Thymus (tissue), 11 donors: ENCODE measurements around the gene FBXO2. TPM values are rescaled to one million over a fixed set of nuclear protein-coding genes. Genes with fewer than 3 reads are reported as not detected.

ENCODE experiments used
- DNase-seq, 9 donors: peaks; one replicate each; pipeline ENCODE4 v3.0.0-alpha.2; 2013; ENCODE audit warnings: low spot score in 9 of 9, low read depth in 6 of 9, missing footprints in 1 of 9
- H3K27ac ChIP-seq, 2 donors: one replicate each; pipeline ENCODE4 v1.5.1; 2013; ENCODE audit warnings: control low read depth in 1 of 2, low read depth in 1 of 2, low read length in 1 of 2, mild to moderate bottlenecking in 1 of 2, moderate library complexity in 1 of 2
- H3K27me3 ChIP-seq, 2 donors: one replicate each; pipeline ENCODE4 v1.5.1; 2013; ENCODE audit warnings: low read length in 1 of 2; ENCODE audit not compliant: control insufficient read depth in 2 of 2, insufficient read depth in 1 of 2
- H3K36me3 ChIP-seq, 2 donors: one replicate each; pipeline ENCODE4 v1.5.1; 2013; ENCODE audit warnings: low read length in 1 of 2, mild to moderate bottlenecking in 1 of 2, moderate library complexity in 1 of 2; ENCODE audit not compliant: control insufficient read depth in 2 of 2, insufficient read depth in 2 of 2
- H3K4me1 ChIP-seq, 2 donors: one replicate each; pipeline ENCODE4 v1.5.1; 2013; ENCODE audit warnings: low read length in 2 of 2; ENCODE audit not compliant: control insufficient read depth in 2 of 2, insufficient read depth in 2 of 2
- H3K4me3 ChIP-seq, 2 donors: one replicate each; pipeline ENCODE4 v1.5.1; 2013; ENCODE audit warnings: low read length in 2 of 2, control low read depth in 1 of 2, mild to moderate bottlenecking in 1 of 2
- H3K9me3 ChIP-seq, 2 donors: one replicate each; pipeline ENCODE4 v1.5.1; 2013; ENCODE audit warnings: low read length in 1 of 2, mild to moderate bottlenecking in 1 of 2; ENCODE audit not compliant: control insufficient read depth in 2 of 2, insufficient read depth in 1 of 2
- WGBS: extraction: QIAGEN DNeasy Blood & Tissue Kit; methylation state at CpG from one replicate; pipeline ENCODE4 v1.1.7; 2013; 5-methylcytosine and 5-hydroxymethylcytosine counted together
- polyA plus RNA-seq: library from polyadenylated mRNA; stranded (reverse); fragments of 200-250 nt; gene quantifications from one replicate; pipeline ENCODE4 v1.2.3, GENCODE V29; 2013
- total RNA-seq: library from RNA; stranded (reverse); fragments of 120-200 nt; gene quantifications from one replicate; pipeline ENCODE4 v1.2.4, GENCODE V29; 2013
- donor health status: healthy.

FBXO2 gene
- total and polyA plus RNA-seq, 2 donors = 9.0 to 46.2 TPM

DNA sequence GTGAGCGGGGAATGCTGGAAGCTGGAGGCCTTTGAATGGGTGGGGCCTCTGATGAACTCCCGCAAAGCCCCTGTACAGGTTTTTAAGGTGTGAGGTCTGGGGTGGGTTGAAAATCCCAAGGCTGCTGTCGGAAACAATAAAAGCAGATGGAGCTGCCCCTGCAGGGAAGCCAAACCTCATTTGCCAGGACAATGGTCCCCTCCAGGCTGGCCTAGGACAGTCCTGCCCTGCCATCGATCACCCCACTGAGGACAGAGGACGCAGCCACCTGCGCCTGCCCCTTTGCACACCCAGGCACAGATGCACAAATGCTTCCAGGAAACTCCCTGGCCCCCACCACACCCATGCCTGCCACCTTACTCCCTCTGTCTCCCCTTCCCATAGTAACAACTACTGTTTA is 41.6 kb upstream of the FBXO2 start:
- Histone ChIP-seq H3K36me3 (no peaks in the 10 kb centered on the region), H3K4me1 (peaks cover 0 to 2% of the 10 kb centered on the region in 2 donors), H3K4me3 (no peak overlapping the region), H3K27me3 (peaks cover 20 to 74% of the 10 kb centered on the region in 2 donors), H3K9me3 (no peaks in the 10 kb centered on the region), H3K27ac (no peak overlapping the region)
- DNase-seq = no peak
- 96% methylated on average over 6 of the region's 6 CpGs for WGBS

DNA sequence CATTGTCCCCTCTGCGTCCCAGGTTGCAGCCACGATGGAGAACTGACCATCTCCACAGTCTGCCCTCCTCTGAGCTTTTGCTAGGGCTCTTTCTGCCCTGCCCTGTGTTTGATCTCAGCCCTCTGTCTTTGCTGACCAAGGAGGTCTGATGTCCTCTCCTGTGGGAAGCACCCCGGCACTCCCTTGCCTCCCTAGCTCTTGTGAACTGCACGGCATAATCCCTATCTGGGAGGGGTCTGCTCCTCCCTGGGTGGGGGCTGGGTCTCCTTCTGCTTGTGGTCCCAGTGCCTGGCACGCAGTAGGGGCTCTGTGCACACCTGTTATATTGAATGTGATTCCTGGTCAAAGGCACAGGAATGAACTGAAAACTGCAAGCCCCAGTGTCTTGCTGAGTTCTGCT is 39.7 kb upstream of the FBXO2 start:
- Histone ChIP-seq H3K9me3 (no peaks in the 10 kb centered on the region), H3K36me3 (no peaks in the 10 kb centered on the region), H3K27me3 (peaks cover 33 to 84% of the 10 kb centered on the region in 2 donors), H3K4me1 (peaks cover 4 to 7% of the 10 kb centered on the region in 2 donors), H3K27ac (no peak overlapping the region), H3K4me3 (no peak overlapping the region)
- DNase-seq = no peak
- WGBS = 70% methylated on average over 5 of the region's 5 CpGs

DNA sequence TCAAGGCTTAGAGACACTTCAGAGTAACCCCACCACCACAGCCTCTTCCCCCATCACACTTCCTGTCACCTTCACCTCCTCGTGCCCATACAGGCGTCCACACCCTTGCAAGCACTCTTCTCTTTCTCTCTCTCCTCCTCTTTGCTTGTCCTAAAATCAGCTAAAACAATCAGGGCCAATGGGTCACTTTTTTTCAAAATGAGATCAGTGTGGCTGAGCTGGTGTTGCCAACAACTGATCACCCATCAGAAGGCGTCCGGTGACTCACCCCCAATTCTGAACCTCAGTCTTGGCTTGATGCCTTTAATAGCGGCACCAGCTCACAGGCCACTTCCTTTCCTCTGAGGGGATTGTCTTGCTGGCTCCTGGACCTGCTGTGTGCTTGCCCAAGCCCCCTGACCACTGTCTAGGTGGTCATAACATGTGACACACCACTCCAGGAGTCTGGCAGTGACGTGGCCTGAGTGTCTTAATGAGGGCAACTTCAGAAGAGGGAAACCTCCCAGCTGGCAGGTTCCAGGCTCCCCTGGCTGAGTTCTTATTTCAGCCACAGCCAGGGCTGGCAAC is 38.9 kb upstream of the FBXO2 start:
- Histone ChIP-seq H3K4me3 (no peak overlapping the region), H3K27ac (no peak overlapping the region), H3K4me1 (peaks cover 4 to 7% of the 10 kb centered on the region in 2 donors), H3K27me3 (peaks cover 33 to 83% of the 10 kb centered on the region in 2 donors), H3K36me3 (no peaks in the 10 kb centered on the region), H3K9me3 (no peaks in the 10 kb centered on the region)
- peak in 1 of 9 donors; percentile 14 for DNase-seq
- WGBS = 11% methylated on average over 6 of the region's 6 CpGs

DNA sequence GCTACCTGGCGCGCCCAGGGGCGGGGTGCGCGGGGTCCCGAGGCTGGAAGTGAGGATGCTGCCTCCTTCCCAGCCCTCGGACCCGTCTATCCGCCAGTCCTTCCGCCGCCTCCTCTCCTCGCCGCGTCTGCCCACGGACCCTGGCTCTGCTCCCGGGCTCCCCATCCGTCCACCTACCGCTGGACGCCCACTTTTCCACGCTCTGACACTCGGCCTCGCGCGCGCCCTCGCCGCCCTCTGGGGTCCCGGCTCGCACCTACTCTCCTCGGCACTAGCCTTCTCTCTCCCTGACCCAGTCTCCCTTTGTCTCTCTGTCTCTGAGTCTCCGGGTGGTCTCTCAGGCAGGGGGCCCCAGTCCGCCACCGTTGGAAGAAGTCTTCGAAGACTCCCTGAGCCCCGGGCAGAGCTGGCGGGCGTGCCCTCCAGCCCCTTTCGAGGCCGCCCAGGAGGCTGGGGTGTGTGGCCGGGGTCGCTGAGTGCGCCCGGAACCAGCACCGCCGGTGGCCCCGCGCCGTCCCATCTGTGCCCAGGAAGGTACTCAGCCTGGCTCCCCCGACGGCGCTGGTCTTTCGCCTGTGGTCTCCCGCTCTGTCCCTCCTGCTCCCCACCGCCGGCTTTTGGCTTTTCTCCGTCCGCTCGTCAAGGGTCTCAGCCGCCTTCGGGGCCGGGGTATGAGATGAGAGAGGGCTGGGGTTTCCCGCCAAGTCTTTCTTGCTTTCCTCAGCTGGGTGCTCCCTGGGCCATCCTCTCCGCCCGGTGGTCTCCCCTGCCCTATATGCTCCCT is 37.9 kb upstream of the FBXO2 start:
- Histone ChIP-seq H3K9me3 (no peaks in the 10 kb centered on the region), H3K27me3 (peaks cover 33 to 84% of the 10 kb centered on the region in 2 donors), H3K4me1 (peaks cover 4 to 7% of the 10 kb centered on the region in 2 donors), H3K36me3 (no peaks in the 10 kb centered on the region), H3K4me3 (no peak overlapping the region), H3K27ac (no peak overlapping the region)
- DNase-seq = no peak
- WGBS = 9% methylated on average over 64 of the region's 64 CpGs

DNA sequence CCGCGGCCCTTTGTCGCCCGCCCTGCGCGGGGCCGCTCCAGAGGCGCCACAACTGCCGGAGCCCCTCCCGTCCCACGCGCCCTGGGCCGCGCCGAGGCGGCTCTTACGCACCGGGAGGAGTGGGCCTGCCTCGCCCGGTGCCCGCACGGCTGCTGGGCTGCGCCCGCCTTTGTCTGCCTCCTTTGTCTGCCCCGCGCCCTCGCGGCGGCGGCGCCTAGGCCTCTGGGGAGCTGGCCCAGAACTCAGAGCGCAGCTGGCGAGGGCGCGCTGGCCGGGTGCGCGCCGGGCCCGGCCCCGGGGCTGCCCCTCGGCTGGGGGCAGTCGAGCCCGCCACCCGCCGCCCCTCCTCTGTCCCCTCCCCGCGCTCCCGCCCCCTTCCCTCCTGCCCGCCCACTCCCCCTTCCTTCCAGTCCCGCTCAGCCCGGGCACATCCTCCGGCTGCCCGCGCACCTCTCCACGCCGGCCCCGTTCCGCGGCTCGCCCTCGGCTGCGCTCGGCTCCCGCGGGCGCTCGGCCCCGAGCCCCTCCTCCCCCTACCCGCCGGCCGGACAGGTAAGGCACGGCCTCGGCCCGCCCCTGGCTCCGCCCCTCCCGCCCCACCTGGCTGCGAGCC is 37.2 kb upstream of the FBXO2 start, which contains the start of gene DRAXIN:
DRAXIN (plus strand) TSS at position 409 of the 613 bp plus-strand sequence. CDS start 14,549 bp downstream, outside the sequence.
- H3K27me3 ChIP-seq = peaks cover 35 to 83% of the 10 kb centered on the region in 2 donors
- 2% methylated on average over 78 of the region's 78 CpGs for WGBS

DNA sequence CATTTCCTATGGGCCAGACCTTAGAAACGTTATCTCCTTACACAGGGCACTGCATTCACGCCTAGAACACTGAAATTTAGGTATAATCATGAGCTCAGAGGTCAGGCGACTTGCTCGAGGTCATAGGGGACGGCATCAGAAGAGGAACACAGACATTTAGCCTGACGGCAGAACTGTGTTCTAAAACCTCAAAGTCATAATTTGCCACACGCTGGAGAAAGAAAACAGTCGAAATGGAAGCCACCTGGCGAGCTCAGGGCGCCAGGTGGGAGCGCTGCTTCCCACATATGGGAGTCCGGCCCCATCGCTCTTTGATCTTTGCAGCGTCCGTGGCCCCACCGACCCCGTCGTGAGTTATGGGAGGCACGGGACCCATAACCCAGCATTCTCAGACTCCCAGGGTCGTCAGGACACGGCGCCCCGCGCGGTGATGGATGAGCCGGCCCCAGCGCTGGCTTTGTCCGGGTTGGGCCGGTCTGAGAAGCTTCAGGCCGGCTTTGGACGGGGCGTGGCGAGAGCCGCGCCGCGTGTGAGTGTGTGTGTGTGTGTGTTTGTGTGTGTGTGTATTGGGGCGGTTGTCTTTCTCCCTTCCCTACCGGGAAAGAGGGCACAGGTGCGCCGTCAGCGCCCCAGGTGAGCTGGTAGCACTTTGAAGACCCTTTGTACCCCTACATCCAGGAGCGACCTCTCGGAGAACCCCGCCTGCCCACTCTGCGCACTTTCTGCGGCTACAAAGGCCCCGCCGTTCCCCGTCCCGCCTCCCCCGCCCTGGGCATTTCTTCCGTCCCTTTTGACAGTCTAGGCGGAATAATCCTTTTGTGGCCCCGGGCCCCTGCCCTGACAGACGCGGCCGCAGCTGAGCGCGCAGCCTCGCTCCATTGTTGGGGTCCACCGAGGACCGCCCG is 36.4 kb upstream of the FBXO2 start:
- no peak for DNase-seq
- whole genome bisulfite sequencing = 3% methylated on average over 64 of the region's 64 CpGs
- H3K27me3 ChIP-seq = peaks cover 35 to 81% of the 10 kb centered on the region in 2 donors
- peaks cover 4 to 7% of the 10 kb centered on the region in 2 donors for H3K4me1 ChIP-seq
- no peak overlapping the region for H3K27ac ChIP-seq
- H3K36me3 ChIP-seq = no peaks in the 10 kb centered on the region
- H3K4me3 ChIP-seq = peak overlapping the region in 1 of 2 donors; percentile 29
- H3K9me3 ChIP-seq = no peaks in the 10 kb centered on the region

More for the DNA sequence above, 37.2 kb upstream of the FBXO2 start, which contains the start of gene DRAXIN:
- H3K36me3 ChIP-seq = no peaks in the 10 kb centered on the region
- peaks cover 4 to 7% of the 10 kb centered on the region in 2 donors for H3K4me1 ChIP-seq
- peak within 1 kb of the TSS in 1 of 2 donors; percentile 29 for H3K4me3 ChIP-seq
- no peaks in the 10 kb centered on the region for H3K9me3 ChIP-seq
- no peak within 1 kb of the TSS for H3K27ac ChIP-seq
- peak in 1 of 9 donors; percentile 7 for DNase-seq

DNA sequence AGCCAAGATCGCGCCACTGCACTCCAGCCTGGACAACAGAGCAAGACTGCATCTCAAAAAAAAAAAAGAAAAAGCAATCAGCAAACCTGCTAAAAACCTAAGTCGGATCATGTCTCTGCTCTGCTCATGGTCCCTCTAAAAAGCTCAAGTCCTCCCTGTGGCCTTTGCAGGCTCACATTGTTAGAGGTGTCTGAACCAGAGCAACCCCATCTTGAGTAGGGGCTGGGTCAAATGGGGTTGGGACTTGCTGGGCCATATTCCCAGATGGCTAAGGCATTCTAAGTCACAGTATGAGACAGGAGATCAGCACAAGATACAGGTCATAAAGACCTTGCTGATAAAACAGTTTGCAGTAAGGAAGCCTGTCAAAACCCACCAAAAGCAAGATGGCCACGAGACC is 34.3 kb upstream of the FBXO2 start:
- DNase-seq = no peak
- H3K9me3 ChIP-seq = no peaks in the 10 kb centered on the region
- H3K4me3 ChIP-seq = no peak overlapping the region
- H3K27ac ChIP-seq = no peak overlapping the region
- H3K4me1 ChIP-seq = peaks cover 4 to 7% of the 10 kb centered on the region in 2 donors
- WGBS = 97% methylated on average over 4 of the region's 4 CpGs
- H3K27me3 ChIP-seq = peaks cover 35 to 71% of the 10 kb centered on the region in 2 donors
- no peaks in the 10 kb centered on the region for H3K36me3 ChIP-seq

DNA sequence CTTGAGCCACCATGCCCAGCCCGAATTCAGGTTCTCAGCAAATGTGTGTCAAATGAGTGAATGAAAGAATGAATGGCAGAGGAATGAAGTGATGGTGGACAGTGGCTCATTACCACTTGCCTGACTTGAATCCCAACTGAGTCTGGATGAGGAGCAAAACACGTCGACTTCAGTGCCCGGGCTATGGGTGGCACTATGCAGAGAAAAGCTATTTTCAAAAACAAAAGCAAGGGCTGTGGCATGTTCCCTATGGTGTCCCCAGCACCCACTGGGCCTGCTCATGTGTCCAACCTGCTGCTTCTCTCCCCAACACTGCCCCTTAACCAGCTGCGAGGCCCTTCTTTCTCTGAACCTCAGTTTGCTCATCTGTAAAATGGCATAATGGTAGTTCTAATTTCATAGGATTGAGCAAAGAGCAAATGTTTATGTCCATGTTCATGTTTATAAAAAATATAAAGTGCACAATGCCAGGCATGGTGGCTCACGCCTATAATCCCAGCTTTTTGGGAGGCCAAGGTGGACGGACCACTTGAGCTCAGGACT is 31.1 kb upstream of the FBXO2 start:
- Histone ChIP-seq H3K27ac (no peak overlapping the region), H3K4me1 (peaks cover 8 to 15% of the 10 kb centered on the region in 2 donors), H3K4me3 (no peak overlapping the region), H3K36me3 (no peaks in the 10 kb centered on the region), H3K27me3 (peaks cover 9 to 44% of the 10 kb centered on the region in 2 donors), H3K9me3 (peaks cover 0 to 4% of the 10 kb centered on the region in 2 donors)
- 94% methylated on average over 7 of the region's 7 CpGs for WGBS
- no peak for DNase-seq
